Choroid plexus epithelial cell (primary cell): ENCODE data around the gene POLR1D.

Source experiments
- DNase-seq: peaks from one replicate; pipeline ENCODE4 v3.0.0-alpha.2; 2010; ENCODE audit warnings: low read depth
- H3K4me3 ChIP-seq: 2 replicates; pipeline ENCODE4 v1.5.1; 2011; ENCODE audit warnings: low read depth, mild to moderate bottlenecking, control low read depth, low read length, moderate library complexity
- TF ChIP-seq, protein P1 (sequence below): conservative IDR thresholded peaks from 2 replicates; pipeline ENCODE4 v1.5.1; 2011; ENCODE audit warnings: low read depth, mild to moderate bottlenecking, control low read depth, inconsistent platforms, low read length, moderate library complexity

Gene POLR1D

DNA sequence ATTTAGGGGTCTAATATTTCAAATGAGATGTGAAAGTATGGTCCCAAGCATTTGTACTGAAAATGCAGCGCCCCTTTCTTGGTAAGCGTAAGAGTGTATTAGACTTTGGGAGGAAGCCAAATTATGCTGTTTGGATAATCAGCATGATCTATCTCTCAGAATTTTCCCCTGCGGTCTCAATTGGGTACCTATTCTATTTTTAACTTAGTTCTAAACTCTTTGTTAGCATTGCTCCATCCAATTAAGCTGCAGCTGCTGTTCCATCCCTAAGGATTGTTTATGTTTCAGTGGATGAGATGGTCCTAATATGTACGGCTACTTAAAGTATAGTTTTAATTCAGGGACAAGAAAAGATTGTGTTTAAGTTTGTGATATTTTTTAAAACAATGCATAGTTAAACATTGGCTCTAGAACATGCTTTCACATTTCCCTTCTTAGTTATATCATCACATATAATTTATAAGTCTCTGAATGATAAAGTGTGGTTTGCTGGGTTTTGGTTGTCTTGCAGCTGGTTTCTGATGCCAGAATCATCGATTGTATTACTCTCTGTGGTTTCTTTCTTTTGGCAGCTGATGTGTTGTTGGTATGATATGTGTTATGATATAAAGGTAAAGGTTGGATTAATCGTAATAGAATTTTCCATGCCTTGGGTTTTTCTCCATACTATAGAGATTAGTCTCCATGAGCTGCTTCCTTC lies 15.0 kb downstream of the POLR1D start:
- peak; percentile 48 for DNase-seq
- H3K4me3 ChIP-seq: no peak overlapping the region
- TF ChIP-seq, protein P1, sequence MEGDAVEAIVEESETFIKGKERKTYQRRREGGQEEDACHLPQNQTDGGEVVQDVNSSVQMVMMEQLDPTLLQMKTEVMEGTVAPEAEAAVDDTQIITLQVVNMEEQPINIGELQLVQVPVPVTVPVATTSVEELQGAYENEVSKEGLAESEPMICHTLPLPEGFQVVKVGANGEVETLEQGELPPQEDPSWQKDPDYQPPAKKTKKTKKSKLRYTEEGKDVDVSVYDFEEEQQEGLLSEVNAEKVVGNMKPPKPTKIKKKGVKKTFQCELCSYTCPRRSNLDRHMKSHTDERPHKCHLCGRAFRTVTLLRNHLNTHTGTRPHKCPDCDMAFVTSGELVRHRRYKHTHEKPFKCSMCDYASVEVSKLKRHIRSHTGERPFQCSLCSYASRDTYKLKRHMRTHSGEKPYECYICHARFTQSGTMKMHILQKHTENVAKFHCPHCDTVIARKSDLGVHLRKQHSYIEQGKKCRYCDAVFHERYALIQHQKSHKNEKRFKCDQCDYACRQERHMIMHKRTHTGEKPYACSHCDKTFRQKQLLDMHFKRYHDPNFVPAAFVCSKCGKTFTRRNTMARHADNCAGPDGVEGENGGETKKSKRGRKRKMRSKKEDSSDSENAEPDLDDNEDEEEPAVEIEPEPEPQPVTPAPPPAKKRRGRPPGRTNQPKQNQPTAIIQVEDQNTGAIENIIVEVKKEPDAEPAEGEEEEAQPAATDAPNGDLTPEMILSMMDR: no peak

DNA sequence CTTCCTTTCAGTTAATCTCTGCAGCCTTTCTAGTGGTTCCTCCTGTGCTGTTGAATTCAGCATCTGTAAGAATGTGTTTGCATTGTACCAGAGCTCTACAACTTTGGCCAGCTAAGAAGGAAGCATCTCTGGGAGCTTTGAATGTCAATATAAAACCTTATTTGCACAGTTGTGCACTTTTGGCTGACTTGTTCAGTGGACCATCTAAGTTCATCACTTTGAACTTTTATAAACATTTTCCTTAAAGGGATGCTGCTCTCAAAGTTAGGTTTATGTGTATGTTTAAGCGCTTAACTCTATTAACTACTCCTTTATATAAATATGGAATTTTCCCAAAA lies 15.6 kb downstream of the POLR1D start:
- DNase-seq: no peak
- TF ChIP-seq, protein P1: no peak
- H3K4me3 ChIP-seq: no peak overlapping the region

DNA sequence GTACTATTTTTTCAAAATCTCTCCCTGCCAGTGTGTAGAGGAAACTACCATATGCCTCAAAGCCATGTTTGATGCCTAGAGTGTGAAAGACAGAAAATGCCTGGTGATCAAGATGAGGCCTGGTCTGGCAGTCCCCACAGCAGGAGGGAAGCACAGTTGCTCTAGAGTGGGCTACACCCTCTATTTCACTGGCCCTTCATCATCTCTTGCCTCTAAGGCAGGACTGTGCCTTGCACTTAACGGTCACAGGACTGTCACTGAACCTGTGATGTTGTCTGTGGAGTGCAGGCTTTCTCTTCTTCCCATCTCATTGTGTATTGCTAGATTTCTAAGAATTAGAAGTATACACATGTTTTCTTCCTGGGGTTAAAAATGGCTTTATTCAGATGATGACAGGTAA lies 16.3 kb downstream of the POLR1D start:
- TF ChIP-seq, protein P1: no peak
- no peak for DNase-seq
- H3K4me3 ChIP-seq: no peak overlapping the region

DNA sequence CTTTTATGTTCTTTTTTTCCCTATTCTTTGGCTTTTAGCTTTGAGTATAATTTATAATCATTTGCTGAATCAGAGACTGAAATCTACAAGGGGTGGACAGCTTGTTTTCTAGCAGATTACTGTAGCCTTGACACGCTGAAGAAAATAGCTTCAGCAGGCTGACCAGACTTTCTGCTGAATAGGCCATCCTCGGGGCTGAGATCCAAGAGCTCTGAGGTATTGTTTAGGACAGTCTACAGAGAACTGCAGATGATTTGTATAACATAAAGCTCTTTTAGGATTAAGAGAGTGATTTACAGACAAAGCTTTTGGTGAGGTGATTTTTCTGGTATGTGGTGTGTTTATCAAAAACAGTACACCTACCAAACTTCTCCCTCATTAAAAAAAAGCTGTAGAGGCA lies 16.8 kb downstream of the POLR1D start:
- TF ChIP-seq, protein P1: no peak
- H3K4me3 ChIP-seq: no peak overlapping the region
- peak; percentile 60 for DNase-seq

DNA sequence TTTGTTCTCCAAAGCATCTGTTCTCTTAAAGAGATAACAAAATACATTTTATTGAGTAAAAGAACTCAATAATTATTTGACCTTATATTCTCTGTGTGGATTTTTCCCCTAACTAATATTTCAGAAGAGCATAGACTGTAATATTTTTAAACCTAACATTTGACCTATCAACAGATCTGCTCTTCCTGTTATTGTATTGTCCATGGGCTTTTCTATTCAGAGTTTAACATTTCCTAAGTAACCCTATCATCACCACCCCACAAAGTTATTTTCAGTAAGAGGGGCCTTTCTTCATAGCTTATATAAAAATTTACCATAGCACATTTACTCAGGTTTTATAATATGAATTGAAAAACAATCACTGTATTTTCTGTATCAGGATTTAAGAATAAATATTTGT lies 17.5 kb downstream of the POLR1D start:
- no peak overlapping the region for H3K4me3 ChIP-seq
- TF ChIP-seq, protein P1: no peak
- no peak for DNase-seq

DNA sequence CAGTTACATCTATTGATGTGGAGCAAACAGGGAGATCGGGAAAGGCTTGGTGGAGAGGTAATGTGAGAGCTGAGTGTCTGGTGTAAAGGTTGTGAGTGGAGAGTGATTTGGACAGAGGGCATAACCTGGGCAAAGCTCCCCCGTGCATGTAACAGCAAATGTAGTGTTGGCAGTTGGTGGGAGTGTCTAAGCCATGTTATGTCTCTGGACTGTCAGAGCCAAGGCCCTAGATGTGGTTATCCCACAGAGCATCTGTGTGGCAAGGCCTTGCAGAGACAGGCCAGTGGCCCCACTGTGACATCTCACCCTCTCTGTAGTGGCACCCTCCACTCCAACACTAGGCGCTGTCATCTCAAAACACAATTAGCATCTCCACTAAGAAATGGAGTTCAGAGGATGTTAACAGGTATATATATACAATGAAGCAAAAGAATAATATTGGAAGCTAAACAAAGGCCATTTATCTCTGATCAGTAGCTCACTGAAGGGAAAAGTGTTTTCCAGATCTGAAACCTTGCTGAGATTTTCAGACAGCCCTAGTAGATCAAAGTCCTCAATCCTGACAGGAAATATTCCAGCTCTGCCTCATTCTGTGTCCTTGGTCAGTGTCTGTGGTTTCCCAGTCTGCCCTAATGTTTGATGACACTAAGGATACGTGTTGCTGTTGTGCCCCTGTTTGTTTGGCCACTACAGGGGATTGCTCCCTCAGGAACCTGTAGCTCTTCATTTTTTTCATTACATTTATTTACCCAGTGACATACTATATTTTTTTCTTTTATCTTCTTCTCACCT lies 20.2 kb downstream of the POLR1D start:
- DNase-seq: no peak
- TF ChIP-seq, protein P1: no peak
- no peak overlapping the region for H3K4me3 ChIP-seq
